Activated T-helper 1 cell treated with anti-CD3 and anti-CD28 coated beads, Interleukin-12 subunit alpha, Interleukin-12 subunit beta, Interleukin-2, Interleukin-4 antibody, amounts not matched to agents 30 ng/mL and 10 ng/mL and 1 ng/mL, durations not matched to agents 14 hours and 24 hours and 36 hours (primary cell): ENCODE measurements around the gene RPS6KA2. TPM values are rescaled to one million over a fixed set of nuclear protein-coding genes. Genes with fewer than 3 reads are reported as not detected.

Experiments used
- DNase-seq: peaks from one replicate; pipeline ENCODE4 v3.0.0; 2021; ENCODE audit warnings: low spot score
- H3K27ac Mint-ChIP-seq: one replicate; pipeline ENCODE4 v1.8.0; 2021; ENCODE audit warnings: mild to moderate bottlenecking, mixed read lengths
- H3K27me3 Mint-ChIP-seq: one replicate; pipeline ENCODE4 v1.8.0; 2022; ENCODE audit warnings: mild to moderate bottlenecking, moderate library complexity, mixed read lengths; ENCODE audit not compliant: insufficient read depth
- H3K36me3 Mint-ChIP-seq: one replicate; pipeline ENCODE4 v1.8.0; 2021; ENCODE audit warnings: low read depth, mixed read lengths
- H3K4me1 Mint-ChIP-seq: one replicate; pipeline ENCODE4 v1.8.0; 2021; ENCODE audit warnings: low read depth, mixed read lengths
- H3K4me3 Mint-ChIP-seq: one replicate; pipeline ENCODE4 v1.8.0; 2021; ENCODE audit warnings: mild to moderate bottlenecking, moderate library complexity, mixed read lengths
- H3K9me3 Mint-ChIP-seq: one replicate; pipeline ENCODE4 v1.8.0; 2021; ENCODE audit warnings: mixed read lengths
- intact Hi-C: fragments of 100-400 bp; cut with micrococcal nuclease; formaldehyde crosslinking; loops from one replicate; pipeline ENCODE4 v1.15.1; 2024
- total RNA-seq: library from RNA; stranded (reverse); gene quantifications from 2 replicates; pipeline ENCODE4 v1.2.3, GENCODE V29; 2022

RPS6KA2 gene
- total RNA-seq, 1 donor from 2014 or later: 2.0 TPM

- intact Hi-C loops: no loop called here
- no peaks in the 10 kb centered on the region for H3K9me3 Mint-ChIP-seq
- H3K36me3 Mint-ChIP-seq: no peaks in the 10 kb centered on the region
- H3K27me3 Mint-ChIP-seq: no peaks in the 10 kb centered on the region
- no peak for DNase-seq
- H3K27ac Mint-ChIP-seq: no peak overlapping the region
- H3K4me1 Mint-ChIP-seq: no peaks in the 10 kb centered on the region
- no peak overlapping the region for H3K4me3 Mint-ChIP-seq
These were observed 157.6 kb downstream of the RPS6KA2 start for GRCh38 chr6:166469426-166469961.

GRCh38 chr6:166467436-166468000, 159.5 kb downstream of the RPS6KA2 start:
- DNase-seq: no peak
- Mint-ChIP-seq H3K27me3 (no peaks in the 10 kb centered on the region), H3K4me1 (no peaks in the 10 kb centered on the region), H3K9me3 (no peaks in the 10 kb centered on the region), H3K36me3 (no peaks in the 10 kb centered on the region), H3K27ac (no peak overlapping the region), H3K4me3 (no peak overlapping the region)
- intact Hi-C loops: no loop called here

DNA sequence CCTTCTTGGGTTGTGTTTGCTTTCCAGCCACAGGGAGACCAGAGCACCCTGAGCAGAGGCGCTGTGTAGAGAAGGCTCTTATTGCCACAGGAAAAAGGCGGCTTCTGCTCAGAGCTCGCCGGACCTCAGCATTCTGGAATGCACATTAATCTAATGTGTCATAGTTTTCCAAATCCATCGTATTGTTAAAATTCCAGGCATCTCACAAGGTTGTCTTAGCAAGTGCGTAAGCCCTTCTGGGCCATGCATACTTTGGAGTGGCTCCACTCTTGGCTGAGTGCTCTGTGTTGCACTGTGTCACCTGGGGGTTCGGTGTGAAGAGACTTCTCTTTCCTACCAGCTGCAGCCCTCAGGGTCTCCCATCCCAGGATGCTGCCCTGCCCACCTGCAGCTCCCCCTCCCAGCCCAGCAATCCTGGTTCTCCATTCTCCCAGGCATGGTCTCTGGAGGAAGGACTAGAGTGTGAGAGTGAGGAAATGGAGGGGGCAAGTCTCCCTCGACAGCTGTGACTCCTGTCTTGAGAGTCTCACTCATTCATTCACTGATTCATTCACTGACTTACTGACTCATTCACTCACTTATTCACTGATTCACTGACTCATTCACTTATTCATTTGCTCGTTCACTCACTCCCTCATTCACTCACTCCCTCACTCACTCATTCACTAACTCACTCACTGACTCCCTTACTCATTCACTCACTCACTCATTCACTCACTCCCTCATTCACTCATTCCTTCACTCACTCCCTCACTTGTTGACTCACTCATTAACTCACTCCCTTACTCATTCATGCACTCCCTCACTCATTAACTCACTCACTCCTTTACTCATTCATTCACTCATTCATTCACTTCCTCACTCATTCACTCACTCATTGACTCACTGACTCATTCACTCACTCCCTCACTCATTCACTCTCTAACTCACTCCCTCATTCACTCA, 160.6 kb downstream of the RPS6KA2 start:
- Mint-ChIP-seq H3K4me3 (no peak overlapping the region), H3K4me1 (no peaks in the 10 kb centered on the region), H3K9me3 (no peaks in the 10 kb centered on the region), H3K36me3 (no peaks in the 10 kb centered on the region), H3K27me3 (no peaks in the 10 kb centered on the region), H3K27ac (no peak overlapping the region)
- intact Hi-C loops: no loop called here
- no peak for DNase-seq

- H3K36me3 Mint-ChIP-seq: no peaks in the 10 kb centered on the region
- no peaks in the 10 kb centered on the region for H3K4me1 Mint-ChIP-seq
- intact Hi-C loops: no loop called here
- H3K4me3 Mint-ChIP-seq: no peak overlapping the region
- no peak for DNase-seq
- no peaks in the 10 kb centered on the region for H3K27me3 Mint-ChIP-seq
- H3K27ac Mint-ChIP-seq: no peak overlapping the region
- H3K9me3 Mint-ChIP-seq: no peaks in the 10 kb centered on the region
These were observed 161.4 kb downstream of the RPS6KA2 start for GRCh38 chr6:166465671-166466087.

- DNase-seq: no peak
- no peaks in the 10 kb centered on the region for H3K36me3 Mint-ChIP-seq
- no peak overlapping the region for H3K4me3 Mint-ChIP-seq
- H3K27me3 Mint-ChIP-seq: no peaks in the 10 kb centered on the region
- no peak overlapping the region for H3K27ac Mint-ChIP-seq
- no peaks in the 10 kb centered on the region for H3K9me3 Mint-ChIP-seq
- H3K4me1 Mint-ChIP-seq: no peaks in the 10 kb centered on the region
- intact Hi-C loops: no loop called here
These were observed 162.1 kb downstream of the RPS6KA2 start for GRCh38 chr6:166465003-166465399.

DNA sequence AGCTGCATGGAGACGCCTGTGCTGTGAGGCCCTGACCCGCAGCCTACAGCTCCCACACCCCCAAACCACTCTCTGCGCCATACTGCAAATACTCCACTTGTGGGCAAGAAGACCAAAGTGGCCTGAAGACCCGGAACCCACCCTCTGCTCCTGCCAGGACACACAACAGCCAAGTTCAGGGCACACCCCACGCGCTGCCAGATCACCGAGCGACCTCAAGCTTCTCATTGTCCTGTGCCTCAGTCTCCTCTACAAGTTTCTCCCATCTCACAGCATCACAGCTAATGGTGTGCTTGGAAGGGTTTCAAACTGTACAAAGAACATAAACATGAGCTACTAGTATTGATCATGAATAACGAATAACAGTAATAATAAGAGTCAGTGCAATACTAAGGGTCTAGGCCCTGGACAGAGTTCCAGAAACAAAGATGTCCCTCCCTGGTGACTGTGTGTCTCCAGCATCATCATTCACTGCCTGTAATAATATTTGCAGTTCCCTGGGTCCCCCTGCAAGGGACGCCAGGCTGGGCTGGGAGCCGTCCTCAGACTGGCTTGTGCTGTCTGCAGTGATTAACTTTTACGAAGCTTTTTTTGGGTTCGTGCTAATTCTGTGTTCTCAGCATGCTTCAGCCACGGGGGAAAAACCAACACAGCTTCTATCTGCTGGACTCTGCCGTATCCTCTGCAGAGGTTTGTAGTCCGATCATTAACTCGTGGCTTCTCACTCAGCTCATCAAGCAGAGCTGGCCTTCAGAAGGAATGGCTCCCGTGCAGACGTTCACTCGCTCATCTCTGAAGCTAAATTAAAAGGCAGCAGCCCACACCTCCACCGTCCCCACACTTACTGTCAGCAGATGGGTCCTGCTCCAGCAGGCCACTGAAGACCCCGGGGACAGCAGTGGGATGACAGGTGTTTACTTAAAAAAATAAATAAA, 162.7 kb downstream of the RPS6KA2 start:
- H3K4me1 Mint-ChIP-seq: no peaks in the 10 kb centered on the region
- no peaks in the 10 kb centered on the region for H3K36me3 Mint-ChIP-seq
- H3K9me3 Mint-ChIP-seq: no peaks in the 10 kb centered on the region
- DNase-seq: no peak
- no peaks in the 10 kb centered on the region for H3K27me3 Mint-ChIP-seq
- no peak overlapping the region for H3K27ac Mint-ChIP-seq
- intact Hi-C loops: no loop called here
- no peak overlapping the region for H3K4me3 Mint-ChIP-seq

GRCh38 chr6:166463359-166464067, 163.5 kb downstream of the RPS6KA2 start:
- no peak overlapping the region for H3K27ac Mint-ChIP-seq
- no peaks in the 10 kb centered on the region for H3K4me1 Mint-ChIP-seq
- no peaks in the 10 kb centered on the region for H3K9me3 Mint-ChIP-seq
- intact Hi-C loops: no loop called here
- no peak for DNase-seq
- H3K27me3 Mint-ChIP-seq: no peaks in the 10 kb centered on the region
- H3K36me3 Mint-ChIP-seq: no peaks in the 10 kb centered on the region
- H3K4me3 Mint-ChIP-seq: no peak overlapping the region

GRCh38 chr6:166462461-166463135, 164.5 kb downstream of the RPS6KA2 start:
- intact Hi-C loops: no loop called here
- DNase-seq: no peak
- no peak overlapping the region for H3K4me3 Mint-ChIP-seq
- H3K36me3 Mint-ChIP-seq: peaks cover 3% of the 10 kb centered on the region
- H3K9me3 Mint-ChIP-seq: peaks cover 9% of the 10 kb centered on the region
- no peaks in the 10 kb centered on the region for H3K4me1 Mint-ChIP-seq
- no peak overlapping the region for H3K27ac Mint-ChIP-seq
- H3K27me3 Mint-ChIP-seq: no peaks in the 10 kb centered on the region

DNA sequence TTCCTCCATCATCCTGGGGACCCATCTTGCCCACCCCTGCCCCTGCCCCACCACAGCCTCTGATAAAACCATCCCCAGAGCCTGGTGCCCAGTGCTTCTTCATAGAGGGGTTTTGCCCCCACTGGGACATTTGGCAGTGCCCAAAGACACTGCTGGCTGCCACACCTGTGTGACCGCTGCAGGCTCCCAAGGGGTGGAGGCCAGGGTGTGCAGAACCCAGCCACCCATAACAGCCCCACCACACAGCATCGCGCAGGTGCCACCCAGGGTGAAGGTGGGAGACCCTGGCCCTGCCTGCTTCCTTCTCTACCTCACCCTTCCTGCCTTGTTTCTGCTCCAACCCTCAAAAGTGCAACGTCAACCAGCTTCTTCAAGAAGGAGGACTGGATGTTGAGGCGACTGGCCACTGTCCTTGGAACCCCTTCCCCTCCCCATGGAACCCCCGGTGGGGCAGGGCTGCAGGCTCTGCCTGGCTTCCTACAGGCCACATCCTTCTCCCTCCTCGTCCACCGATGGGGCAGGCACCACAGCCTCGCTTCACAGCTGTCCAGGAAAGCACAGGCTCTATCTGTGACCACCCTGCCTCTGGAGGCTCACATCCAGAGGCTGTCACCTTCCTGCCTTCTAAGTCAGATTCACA, 165.1 kb downstream of the RPS6KA2 start:
- Mint-ChIP-seq H3K36me3 (peaks cover 3% of the 10 kb centered on the region), H3K4me3 (no peak overlapping the region), H3K9me3 (peaks cover 10% of the 10 kb centered on the region), H3K27ac (peak overlapping the region; percentile 20), H3K4me1 (no peaks in the 10 kb centered on the region), H3K27me3 (no peaks in the 10 kb centered on the region)
- DNase-seq: no peak
- intact Hi-C loops: no loop called here

DNA sequence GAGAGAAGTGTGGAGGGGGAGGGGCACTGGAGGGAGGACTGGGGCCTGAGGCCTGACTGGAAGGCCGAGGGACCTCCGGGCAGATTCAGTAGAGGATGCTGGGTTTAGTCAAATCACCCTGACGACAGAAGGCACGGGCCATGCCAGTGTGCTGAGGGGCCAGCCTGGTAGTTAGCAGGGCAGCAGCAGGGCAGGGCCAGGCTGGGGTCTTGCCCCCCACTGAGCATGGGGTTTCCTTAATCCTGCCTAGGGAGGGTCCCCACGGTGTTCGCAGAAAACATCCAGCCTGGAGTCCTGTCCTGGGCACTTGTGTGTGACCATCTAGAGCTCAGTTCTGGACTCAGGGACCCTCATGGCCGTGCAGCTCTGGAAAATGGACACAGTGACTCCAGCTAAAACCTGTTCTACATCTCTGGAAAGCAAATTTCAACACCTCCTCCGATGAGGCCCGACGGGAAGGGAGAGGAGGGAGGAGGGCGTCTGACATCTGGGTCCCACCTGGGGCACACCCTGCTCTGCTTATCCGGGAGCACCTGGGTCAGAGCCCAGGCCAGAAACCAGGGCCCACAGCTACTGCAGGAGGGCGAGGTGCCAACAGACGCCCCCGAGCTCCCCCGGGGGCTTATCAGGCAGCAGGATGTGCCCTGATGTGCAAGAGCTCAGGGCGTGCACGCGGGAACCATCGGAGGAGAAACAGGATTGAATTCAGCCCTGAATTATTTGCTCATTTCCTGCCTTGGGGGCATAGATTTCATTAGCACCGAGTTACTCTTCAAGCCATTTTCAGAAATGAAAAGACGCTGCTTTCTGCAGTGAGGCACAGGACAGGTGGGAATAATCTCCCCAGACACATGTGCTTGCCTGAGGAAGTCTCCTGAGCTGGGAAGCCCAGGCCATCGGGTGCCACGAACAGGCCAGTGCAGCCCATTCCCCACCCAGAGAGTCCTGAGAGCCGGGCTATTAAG, 166.3 kb downstream of the RPS6KA2 start:
- no peak overlapping the region for H3K4me3 Mint-ChIP-seq
- H3K36me3 Mint-ChIP-seq: peaks cover 3% of the 10 kb centered on the region
- H3K27me3 Mint-ChIP-seq: no peaks in the 10 kb centered on the region
- no peaks in the 10 kb centered on the region for H3K4me1 Mint-ChIP-seq
- no peak for DNase-seq
- H3K9me3 Mint-ChIP-seq: peaks cover 10% of the 10 kb centered on the region
- intact Hi-C loops: no loop called here
- no peak overlapping the region for H3K27ac Mint-ChIP-seq

DNA sequence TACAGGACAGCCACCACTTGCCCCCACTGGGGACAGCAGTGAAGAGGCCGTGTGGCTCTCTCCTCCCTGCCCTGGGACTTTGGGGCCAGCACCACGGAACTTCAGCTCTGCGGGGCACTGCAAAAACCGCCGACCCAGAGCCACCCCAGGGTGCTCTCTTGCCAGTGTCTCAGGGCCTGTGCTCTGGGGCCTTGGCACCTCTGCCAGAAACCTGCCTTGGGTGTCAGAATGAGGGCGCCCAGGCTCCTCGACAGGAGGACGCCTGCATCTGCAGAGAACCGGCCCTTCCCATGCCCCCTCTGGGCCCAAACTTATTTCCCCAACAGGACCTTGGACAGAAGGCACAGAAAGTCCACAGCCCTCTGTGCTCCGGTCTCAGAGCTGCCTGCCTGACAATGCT, 167.1 kb downstream of the RPS6KA2 start:
- H3K27me3 Mint-ChIP-seq: no peaks in the 10 kb centered on the region
- peaks cover 3% of the 10 kb centered on the region for H3K36me3 Mint-ChIP-seq
- H3K4me1 Mint-ChIP-seq: no peaks in the 10 kb centered on the region

More for the DNA sequence above, 167.1 kb downstream of the RPS6KA2 start:
- no peak for DNase-seq
- intact Hi-C loops: no loop called here
- Mint-ChIP-seq H3K4me3 (no peak overlapping the region), H3K9me3 (peaks cover 10% of the 10 kb centered on the region), H3K27ac (no peak overlapping the region)
